Duodenal mucosa (tissue), 2 donors: Measurements from ENCODE around the gene IL1F10.
"Not testable (repeated sequence)": the region's sequence is repeated elsewhere in the genome, so short reads cannot be mapped to it uniquely, and the experiment has no call there.

Source experiments
- H3K27ac ChIP-seq: one replicate; pipeline ENCODE4 v1.7.0; 2013; ENCODE audit warnings: low read depth, low read length
- H3K27me3 ChIP-seq, 2 donors: one replicate each; pipeline ENCODE4 v1.7.0; 2013; ENCODE audit warnings: low read length in 2 of 2, control low read depth in 1 of 2; ENCODE audit not compliant: insufficient read depth in 2 of 2, control insufficient read depth in 1 of 2
- H3K36me3 ChIP-seq, 2 donors: one replicate each; pipeline ENCODE4 v1.7.0; 2013; ENCODE audit warnings: low read length in 2 of 2, control low read depth in 1 of 2; ENCODE audit not compliant: insufficient read depth in 2 of 2, control insufficient read depth in 1 of 2
- H3K4me1 ChIP-seq, 2 donors: one replicate each; pipeline ENCODE4 v1.7.0; 2013; ENCODE audit warnings: low read length in 2 of 2, control low read depth in 1 of 2; ENCODE audit not compliant: insufficient read depth in 2 of 2, control insufficient read depth in 1 of 2
- H3K4me3 ChIP-seq, 2 donors: one replicate each; pipeline ENCODE4 v1.7.0; 2013; ENCODE audit warnings: low read length in 2 of 2, low read depth in 1 of 2
- H3K9ac ChIP-seq, 2 donors: one replicate each; pipeline ENCODE4 v1.7.0; 2013; ENCODE audit warnings: low read length in 2 of 2, low read depth in 1 of 2
- H3K9me3 ChIP-seq, 2 donors: one replicate each; pipeline ENCODE4 v1.7.0; 2013; ENCODE audit warnings: low read length in 2 of 2, control low read depth in 1 of 2; ENCODE audit not compliant: control insufficient read depth in 1 of 2

Gene IL1F10

GRCh38 chr2:113091231-113091896, 23.6 kb downstream of the IL1F10 start:
- Histone ChIP-seq H3K36me3 (no peaks in the 10 kb centered on the region), H3K27ac (no peak overlapping the region), H3K4me3 (no peak overlapping the region), H3K27me3 (peaks cover 3 to 12% of the 10 kb centered on the region in 2 donors), H3K9me3 (peaks cover 0 to 4% of the 10 kb centered on the region in 2 donors), H3K9ac (no peak overlapping the region), H3K4me1 (no peaks in the 10 kb centered on the region)

GRCh38 chr2:113092864-113093612, 25.3 kb downstream of the IL1F10 start:
- no peak overlapping the region for H3K4me3 ChIP-seq
- H3K36me3 ChIP-seq: no peaks in the 10 kb centered on the region
- no peak overlapping the region for H3K9ac ChIP-seq
- no peaks in the 10 kb centered on the region for H3K4me1 ChIP-seq
- H3K27me3 ChIP-seq: peaks cover 3 to 12% of the 10 kb centered on the region in 2 donors
- no peak overlapping the region for H3K27ac ChIP-seq
- H3K9me3 ChIP-seq: peaks cover 0 to 5% of the 10 kb centered on the region in 2 donors

GRCh38 chr2:113093613-113093977, 25.8 kb downstream of the IL1F10 start:
- Histone ChIP-seq H3K4me1 (no peaks in the 10 kb centered on the region), H3K36me3 (no peaks in the 10 kb centered on the region), H3K9ac (no peak overlapping the region), H3K9me3 (peaks cover 0 to 5% of the 10 kb centered on the region in 2 donors), H3K27me3 (peaks cover 3 to 12% of the 10 kb centered on the region in 2 donors), H3K4me3 (no peak overlapping the region), H3K27ac (no peak overlapping the region)

- H3K27ac ChIP-seq, H3K9me3 ChIP-seq, H3K4me1 ChIP-seq, H3K9ac ChIP-seq, H3K36me3 ChIP-seq, H3K4me3 ChIP-seq: not testable (repeated sequence)
- H3K27me3 ChIP-seq: peaks cover 3 to 12% of the 10 kb centered on the region in 2 donors
These were observed 28.5 kb downstream of the IL1F10 start for GRCh38 chr2:113096306-113096705.

GRCh38 chr2:113096842-113097618, 29.3 kb downstream of the IL1F10 start:
- not testable (repeated sequence) for H3K4me1 ChIP-seq, H3K9me3 ChIP-seq, H3K4me3 ChIP-seq, H3K27me3 ChIP-seq, H3K36me3 ChIP-seq, H3K9ac ChIP-seq, H3K27ac ChIP-seq

- no peaks in the 10 kb centered on the region for H3K4me1 ChIP-seq
- peaks cover 0 to 5% of the 10 kb centered on the region in 2 donors for H3K9me3 ChIP-seq
- no peak overlapping the region for H3K4me3 ChIP-seq
- H3K27me3 ChIP-seq: peaks cover 0 to 8% of the 10 kb centered on the region in 2 donors
- no peaks in the 10 kb centered on the region for H3K36me3 ChIP-seq
- no peak overlapping the region for H3K27ac ChIP-seq
- H3K9ac ChIP-seq: no peak overlapping the region
These were observed 30.3 kb downstream of the IL1F10 start for GRCh38 chr2:113098041-113098440.

GRCh38 chr2:113098532-113098931, 30.8 kb downstream of the IL1F10 start:
- no peaks in the 10 kb centered on the region for H3K36me3 ChIP-seq
- H3K9ac ChIP-seq: no peak overlapping the region
- H3K27me3 ChIP-seq: peaks cover 0 to 3% of the 10 kb centered on the region in 2 donors
- no peaks in the 10 kb centered on the region for H3K4me1 ChIP-seq
- H3K9me3 ChIP-seq: peaks cover 0 to 5% of the 10 kb centered on the region in 2 donors
- H3K4me3 ChIP-seq: no peak overlapping the region
- no peak overlapping the region for H3K27ac ChIP-seq

- H3K27ac ChIP-seq: no peak overlapping the region
- no peaks in the 10 kb centered on the region for H3K4me1 ChIP-seq
- H3K27me3 ChIP-seq: peaks cover 0 to 7% of the 10 kb centered on the region in 2 donors
- no peak overlapping the region for H3K4me3 ChIP-seq
- peaks cover 0 to 4% of the 10 kb centered on the region in 2 donors for H3K9me3 ChIP-seq
- H3K9ac ChIP-seq: no peak overlapping the region
- no peaks in the 10 kb centered on the region for H3K36me3 ChIP-seq
These were observed 34.4 kb downstream of the IL1F10 start for GRCh38 chr2:113102133-113102532.

- Histone ChIP-seq H3K4me1 (no peaks in the 10 kb centered on the region), H3K9ac (no peak overlapping the region)
These were observed 35.5 kb downstream of the IL1F10 start for GRCh38 chr2:113103277-113103676.

GRCh38 chr2:113104054-113104611, 36.4 kb downstream of the IL1F10 start:
- no peak overlapping the region for H3K9ac ChIP-seq
- peaks cover 0 to 8% of the 10 kb centered on the region in 2 donors for H3K27me3 ChIP-seq
- H3K9me3 ChIP-seq: no peaks in the 10 kb centered on the region
- H3K4me1 ChIP-seq: no peaks in the 10 kb centered on the region
- H3K27ac ChIP-seq: no peak overlapping the region
- H3K4me3 ChIP-seq: no peak overlapping the region
- no peaks in the 10 kb centered on the region for H3K36me3 ChIP-seq

More at GRCh38 chr2:113103277-113103676, 35.5 kb downstream of the IL1F10 start:
- Histone ChIP-seq H3K27me3 (peaks cover 0 to 8% of the 10 kb centered on the region in 2 donors), H3K9me3 (no peaks in the 10 kb centered on the region), H3K27ac (no peak overlapping the region), H3K4me3 (no peak overlapping the region), H3K36me3 (no peaks in the 10 kb centered on the region)
